Nephron (organoid): ENCODE data around the gene RSPO1.

Experiments used
- H3K27ac Mint-ChIP-seq, 3 experiments: 2 replicates each; pipeline ENCODE4 v1.8.0; 2020; ENCODE audit warnings: mixed read lengths in 3 of 3, mild to moderate bottlenecking in 2 of 3, moderate library complexity in 1 of 3
- H3K27me3 Mint-ChIP-seq: 2 replicates; pipeline ENCODE4 v1.8.0; 2021; ENCODE audit warnings: low read depth, mild to moderate bottlenecking, moderate library complexity, mixed read lengths
- H3K36me3 Mint-ChIP-seq: 2 replicates; pipeline ENCODE4 v1.8.0; 2020; ENCODE audit warnings: low read depth, mixed read lengths
- H3K4me1 Mint-ChIP-seq: 2 replicates; pipeline ENCODE4 v1.8.0; 2020; ENCODE audit warnings: mixed read lengths
- H3K4me3 Mint-ChIP-seq, 3 experiments: 2 replicates each; pipeline ENCODE4 v1.8.0; 2020; ENCODE audit warnings: mild to moderate bottlenecking in 3 of 3, mixed read lengths in 3 of 3, moderate library complexity in 2 of 3
- H3K9me3 Mint-ChIP-seq: 2 replicates; pipeline ENCODE4 v1.8.0; 2020; ENCODE audit warnings: mixed read lengths
- CTCF ChIP-seq, 3 experiments: fragments of 200-600 bp; sonication (generic); IDR thresholded peaks; one replicate each; pipeline ENCODE4 v1.5.0; 2021; ENCODE audit warnings: antibody characterized with exemption in 3 of 3; ENCODE audit not compliant: unreplicated experiment in 3 of 3

The RSPO1 gene

GRCh38 chr1:37609994-37610393 is 24.7 kb downstream of the RSPO1 start:
- H3K27me3 Mint-ChIP-seq, result peaks cover 33% of the 10 kb centered on the region
- H3K36me3 Mint-ChIP-seq, result no peaks in the 10 kb centered on the region
- TF ChIP-seq CTCF (IDR thresholded peaks at IDR 0.05; ENCODE audit: unreplicated experiment in 3 of 3), result no peak
- H3K9me3 Mint-ChIP-seq, result no peaks in the 10 kb centered on the region
- H3K4me1 Mint-ChIP-seq, result no peaks in the 10 kb centered on the region
- no peak overlapping the region for H3K4me3 Mint-ChIP-seq
- no peak overlapping the region for H3K27ac Mint-ChIP-seq

DNA sequence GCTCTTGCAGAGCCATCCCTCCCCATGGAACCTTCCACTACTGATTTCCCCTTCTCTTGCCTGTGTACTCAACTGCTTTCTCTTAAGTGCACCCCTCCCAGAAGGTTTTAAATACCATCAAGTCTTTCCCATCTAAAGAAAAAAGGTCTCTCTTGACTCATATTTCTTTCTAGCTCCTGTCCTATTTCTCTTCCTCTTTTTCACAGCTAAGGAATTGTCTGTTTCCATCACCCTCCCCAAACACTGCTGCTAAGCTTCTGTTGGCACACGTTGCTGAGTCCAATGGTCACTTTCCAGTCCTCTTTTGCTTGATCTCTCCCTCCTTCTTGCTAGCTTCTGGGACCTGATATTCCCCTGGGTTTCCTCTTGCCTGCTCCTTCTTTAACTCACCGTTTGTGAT is 25.7 kb downstream of the RSPO1 start:
- no peak overlapping the region for H3K27ac Mint-ChIP-seq
- peaks cover 5% of the 10 kb centered on the region for H3K4me1 Mint-ChIP-seq
- no peak overlapping the region for H3K4me3 Mint-ChIP-seq
- no peaks in the 10 kb centered on the region for H3K9me3 Mint-ChIP-seq
- H3K36me3 Mint-ChIP-seq, result no peaks in the 10 kb centered on the region
- no peak for TF ChIP-seq CTCF (IDR thresholded peaks at IDR 0.05; ENCODE audit: unreplicated experiment in 3 of 3)
- peaks cover 36% of the 10 kb centered on the region for H3K27me3 Mint-ChIP-seq

DNA sequence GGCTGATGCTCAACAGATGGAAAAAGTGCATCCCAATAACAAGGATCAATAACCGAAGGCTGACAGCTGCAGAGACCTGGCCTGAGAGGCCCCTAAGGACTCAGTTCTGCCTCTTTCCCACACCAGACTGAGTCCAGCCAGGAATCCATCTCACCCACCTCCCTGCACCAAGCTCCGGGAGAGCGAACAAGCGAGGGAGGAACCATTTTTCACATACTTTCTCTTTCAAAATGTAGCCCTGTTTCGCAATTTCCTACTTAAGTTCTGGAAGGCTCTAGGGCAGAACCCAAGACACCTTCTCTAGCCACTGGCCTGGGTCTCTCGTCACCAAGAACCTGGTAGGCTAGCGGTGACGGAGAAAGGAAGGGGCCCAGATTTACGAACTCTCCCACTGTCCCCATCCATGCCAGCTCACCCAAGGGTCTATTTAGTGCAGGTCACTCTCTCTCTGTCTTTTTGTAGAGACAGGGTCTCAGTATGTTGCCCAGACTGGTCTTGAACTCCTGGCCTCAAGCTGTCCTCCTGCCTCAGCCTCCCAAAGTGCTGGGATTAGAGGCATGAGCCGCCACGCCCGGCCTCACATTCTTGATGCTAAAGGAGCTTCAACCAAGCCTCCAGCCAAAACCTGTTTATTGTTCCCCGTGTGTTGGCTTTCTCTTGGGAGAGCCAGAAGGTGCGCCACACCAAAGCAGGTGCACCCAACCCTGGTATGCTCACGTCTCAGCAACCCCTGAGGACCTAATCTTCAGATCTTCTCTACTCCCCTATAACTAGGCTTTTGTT is 28.0 kb downstream of the RSPO1 start:
- Mint-ChIP-seq H3K9me3 (no peaks in the 10 kb centered on the region), H3K4me3 (no peak overlapping the region), H3K27me3 (peaks cover 22% of the 10 kb centered on the region), H3K27ac (peak overlapping the region in 1 of 3 experiments; percentile 12), H3K36me3 (no peaks in the 10 kb centered on the region), H3K4me1 (peaks cover 5% of the 10 kb centered on the region)
- TF ChIP-seq CTCF (IDR thresholded peaks at IDR 0.05; ENCODE audit: unreplicated experiment in 3 of 3), result no peak

DNA sequence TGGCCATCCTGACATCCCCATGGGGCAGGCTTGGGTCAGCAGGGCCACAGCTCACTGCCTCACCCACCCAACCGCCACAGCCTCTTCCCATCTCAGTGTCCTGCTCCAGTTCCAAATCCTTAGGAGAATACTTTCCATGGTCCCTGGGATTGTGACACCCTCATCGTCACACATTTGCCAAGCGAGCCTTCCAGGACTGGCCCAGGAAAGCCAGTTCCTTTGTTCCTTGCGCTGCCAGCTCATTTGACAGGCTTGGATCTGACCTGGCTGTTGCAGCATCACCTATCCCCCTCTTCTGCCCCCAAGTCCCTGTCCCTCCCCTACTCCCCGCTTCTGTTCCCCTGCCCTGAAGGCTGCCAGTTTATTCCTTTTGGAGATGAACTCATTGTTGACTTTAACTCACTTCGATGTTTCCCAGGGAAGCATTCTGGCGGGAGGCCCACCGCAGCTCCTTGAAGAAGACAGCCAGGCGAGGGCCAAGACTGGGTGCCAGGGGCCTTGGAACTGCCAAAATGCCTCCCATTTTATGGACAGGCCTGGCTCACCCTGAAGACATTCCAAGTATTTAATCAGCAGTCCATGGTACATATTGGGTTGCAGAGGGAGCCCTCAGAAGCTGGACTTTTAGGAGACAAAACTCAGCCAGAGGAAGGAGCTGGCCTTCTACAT is 28.8 kb downstream of the RSPO1 start:
- Mint-ChIP-seq H3K27ac (peak overlapping the region in 1 of 3 experiments; percentile 12), H3K4me1 (peaks cover 12% of the 10 kb centered on the region), H3K4me3 (no peak overlapping the region), H3K36me3 (no peaks in the 10 kb centered on the region), H3K9me3 (no peaks in the 10 kb centered on the region), H3K27me3 (peaks cover 23% of the 10 kb centered on the region)
- TF ChIP-seq CTCF (IDR thresholded peaks at IDR 0.05; ENCODE audit: unreplicated experiment in 3 of 3), result no peak

DNA sequence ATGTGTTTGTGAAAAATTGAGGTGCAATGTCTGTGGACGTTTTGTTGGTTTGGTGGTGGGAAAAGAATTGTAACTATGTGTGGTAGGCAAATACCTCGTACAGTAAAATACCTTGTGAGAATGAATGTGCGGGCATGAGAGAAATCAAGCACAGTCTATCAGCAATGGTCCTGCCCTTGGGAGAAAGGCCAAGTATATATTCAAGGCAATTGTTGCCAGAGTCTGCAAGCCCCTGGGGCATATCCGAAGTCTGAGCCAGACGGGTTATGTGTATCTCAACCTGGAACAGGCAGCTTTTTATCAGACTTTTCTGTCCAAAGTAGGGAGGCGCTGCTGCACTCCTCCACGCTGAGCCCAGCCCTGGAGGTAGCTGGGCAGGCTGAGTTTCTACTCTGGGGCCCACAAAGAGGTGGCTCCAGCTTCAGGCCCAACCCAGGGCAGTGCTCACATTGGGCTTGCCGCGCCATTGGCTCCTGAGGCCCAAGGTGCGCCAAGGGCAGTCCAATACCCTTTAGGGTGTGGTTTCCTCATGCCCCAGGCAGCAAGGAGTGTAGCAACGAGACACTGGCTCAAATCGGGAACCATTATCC is 29.5 kb downstream of the RSPO1 start:
- no peaks in the 10 kb centered on the region for H3K9me3 Mint-ChIP-seq
- no peak for TF ChIP-seq CTCF (IDR thresholded peaks at IDR 0.05; ENCODE audit: unreplicated experiment in 3 of 3)
- H3K4me3 Mint-ChIP-seq, result no peak overlapping the region
- H3K36me3 Mint-ChIP-seq, result no peaks in the 10 kb centered on the region
- no peak overlapping the region for H3K27ac Mint-ChIP-seq
- peaks cover 23% of the 10 kb centered on the region for H3K27me3 Mint-ChIP-seq
- peaks cover 14% of the 10 kb centered on the region for H3K4me1 Mint-ChIP-seq
